Measurements from ENCODE around the gene RYR1.
"Not testable (repeated sequence)": the region's sequence is repeated elsewhere in the genome, so short reads cannot be mapped to it uniquely, and the experiment has no call there.

Gene RYR1

GRCh38 chr19:38490861-38491260, 57.4 kb downstream of the RYR1 start:
- DNase-seq (ENCODE audit: low spot score), result no peak

- DNase-seq (ENCODE audit: low spot score), result no peak
Measured at GRCh38 chr19:38492181-38492813, 58.8 kb downstream of the RYR1 start.

GRCh38 chr19:38494379-38494778, 60.9 kb downstream of the RYR1 start:
- no peak for DNase-seq (ENCODE audit: low spot score)

GRCh38 chr19:38495375-38495774, 61.9 kb downstream of the RYR1 start:
- not testable (repeated sequence) for DNase-seq (ENCODE audit: low spot score)

- DNase-seq (ENCODE audit: low spot score), result no peak
Measured at GRCh38 chr19:38496116-38496515, 62.6 kb downstream of the RYR1 start.

- DNase-seq (ENCODE audit: low spot score), result no peak
Measured at GRCh38 chr19:38496603-38497487, 63.4 kb downstream of the RYR1 start.

- DNase-seq (ENCODE audit: low spot score), result no peak
Measured at GRCh38 chr19:38497907-38498306, 64.4 kb downstream of the RYR1 start.

- DNase-seq (ENCODE audit: low spot score), result no peak
Measured at GRCh38 chr19:38499532-38499931, 66.0 kb downstream of the RYR1 start.

- DNase-seq (ENCODE audit: low spot score), result no peak
Measured at GRCh38 chr19:38500450-38500849, 67.0 kb downstream of the RYR1 start.

GRCh38 chr19:38502410-38503076, 69.1 kb downstream of the RYR1 start:
- DNase-seq (ENCODE audit: low spot score), result no peak

- DNase-seq (ENCODE audit: low spot score), result no peak
Measured at GRCh38 chr19:38503077-38503410, 69.6 kb downstream of the RYR1 start.

- no peak for DNase-seq (ENCODE audit: low spot score)
Measured at GRCh38 chr19:38505958-38506357, 72.5 kb downstream of the RYR1 start.

GRCh38 chr19:38506375-38506722, 72.9 kb downstream of the RYR1 start:
- no peak for DNase-seq (ENCODE audit: low spot score)

- DNase-seq (ENCODE audit: low spot score), result peak; percentile 18
Measured at GRCh38 chr19:38506723-38507550, 73.4 kb downstream of the RYR1 start.

GRCh38 chr19:38507551-38508127, 74.1 kb downstream of the RYR1 start:
- DNase-seq (ENCODE audit: low spot score), result no peak

- DNase-seq (ENCODE audit: low spot score), result no peak
Measured at GRCh38 chr19:38508507-38508906, 75.0 kb downstream of the RYR1 start.

- DNase-seq (ENCODE audit: low spot score), result no peak
Measured at GRCh38 chr19:38509027-38509426, 75.5 kb downstream of the RYR1 start.

GRCh38 chr19:38511074-38511708, 77.7 kb downstream of the RYR1 start:
- DNase-seq (ENCODE audit: low spot score), result no peak

- no peak for DNase-seq (ENCODE audit: low spot score)
Measured at GRCh38 chr19:38512277-38512676, 78.8 kb downstream of the RYR1 start.

GRCh38 chr19:38513156-38513555, 79.7 kb downstream of the RYR1 start:
- DNase-seq (ENCODE audit: low spot score), result not testable (repeated sequence)

GRCh38 chr19:38513762-38514167, 80.3 kb downstream of the RYR1 start:
- DNase-seq (ENCODE audit: low spot score), result no peak
